GM18498 (cell line): ENCODE data around the gene GSG1L.
"Not testable (repeated sequence)": the region's sequence is repeated elsewhere in the genome, so short reads cannot be mapped to it uniquely, and the experiment has no call there.

Experiments
- ATAC-seq: cut with Tn5 transposase; IDR thresholded peaks from one replicate; pipeline ENCODE4 v1.9.1; 2021; ENCODE audit warnings: mild to moderate bottlenecking, moderate library complexity; ENCODE audit not compliant: unreplicated experiment

Gene GSG1L

GRCh38 chr16:27917949-27918348 is 145.6 kb downstream of the GSG1L start:
- no peak for ATAC-seq

GRCh38 chr16:27911486-27911885 is 152.0 kb downstream of the GSG1L start:
- no peak for ATAC-seq

- ATAC-seq = no peak
Observed at GRCh38 chr16:27907457-27907972, 156.0 kb downstream of the GSG1L start.

GRCh38 chr16:27906883-27907282 is 156.6 kb downstream of the GSG1L start:
- no peak for ATAC-seq

- ATAC-seq = no peak
Observed at GRCh38 chr16:27903046-27903655, 160.4 kb downstream of the GSG1L start.

GRCh38 chr16:27902551-27902950 is 161.0 kb downstream of the GSG1L start:
- ATAC-seq = no peak

- no peak for ATAC-seq
Observed at GRCh38 chr16:27901956-27902355, 161.6 kb downstream of the GSG1L start.

GRCh38 chr16:27899736-27900135 is 163.8 kb downstream of the GSG1L start:
- no peak for ATAC-seq

- ATAC-seq = no peak
Observed at GRCh38 chr16:27894386-27894785, 169.1 kb downstream of the GSG1L start.

GRCh38 chr16:27892879-27893278 is 170.6 kb downstream of the GSG1L start:
- ATAC-seq = no peak

GRCh38 chr16:27890866-27891265 is 172.6 kb downstream of the GSG1L start:
- no peak for ATAC-seq

- no peak for ATAC-seq
Observed at GRCh38 chr16:27890006-27890405, 173.5 kb downstream of the GSG1L start.

GRCh38 chr16:27883576-27883975 is 179.9 kb downstream of the GSG1L start:
- no peak for ATAC-seq

- ATAC-seq = no peak
Observed at GRCh38 chr16:27880287-27880686, 183.2 kb downstream of the GSG1L start.

GRCh38 chr16:27879601-27880247 is 183.8 kb downstream of the GSG1L start:
- no peak for ATAC-seq

- not testable (repeated sequence) for ATAC-seq
Observed at GRCh38 chr16:27872627-27873026, 190.9 kb downstream of the GSG1L start.

- no peak for ATAC-seq
Observed at GRCh38 chr16:27870116-27870798, 193.3 kb downstream of the GSG1L start.

- no peak for ATAC-seq
Observed at GRCh38 chr16:27869411-27869810, 194.1 kb downstream of the GSG1L start.

GRCh38 chr16:27868180-27868579 is 195.3 kb downstream of the GSG1L start:
- ATAC-seq = no peak

- ATAC-seq = no peak
Observed at GRCh38 chr16:27867122-27868110, 196.1 kb downstream of the GSG1L start.

GRCh38 chr16:27863377-27863776 is 200.1 kb downstream of the GSG1L start:
- no peak for ATAC-seq
